AG10803 (cell line): ENCODE results near the gene RAB27A.
"Not testable (repeated sequence)": the region's sequence is repeated elsewhere in the genome, so short reads cannot be mapped to it uniquely, and the experiment has no call there.

ENCODE experiments used
- DNase-seq: peaks from one replicate; pipeline ENCODE4 v3.0.0; 2010; ENCODE audit warnings: low read depth
- H3K4me3 ChIP-seq: 2 replicates; pipeline ENCODE4 v1.5.1; 2011; ENCODE audit warnings: mild to moderate bottlenecking, low read length, control low read depth
- TF ChIP-seq, protein P1 (sequence below): conservative IDR thresholded peaks from 2 replicates; pipeline ENCODE4 v1.5.1; 2011; ENCODE audit warnings: mild to moderate bottlenecking, low read length, control low read depth, inconsistent platforms

The RAB27A gene

DNA sequence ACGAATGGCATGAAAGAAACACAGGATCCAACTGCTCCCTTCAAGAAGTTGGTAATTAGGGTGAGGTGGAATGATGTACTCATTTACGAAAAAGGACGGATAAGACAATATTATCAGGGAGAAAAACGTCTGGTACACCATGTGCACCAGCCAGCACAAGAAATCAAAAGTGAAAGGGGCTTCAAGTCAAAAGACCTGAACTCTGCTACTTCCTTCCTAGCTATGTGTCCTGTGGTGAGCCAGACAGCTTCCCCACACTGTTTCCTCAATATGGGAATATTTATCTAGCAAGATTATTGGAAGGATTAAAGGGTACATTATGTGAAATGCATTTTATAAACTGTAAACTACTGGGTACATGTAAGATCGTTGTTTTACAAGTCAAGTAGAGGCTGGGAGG is 33.9 kb downstream of the RAB27A start:
- no peak overlapping the region for H3K4me3 ChIP-seq

DNA sequence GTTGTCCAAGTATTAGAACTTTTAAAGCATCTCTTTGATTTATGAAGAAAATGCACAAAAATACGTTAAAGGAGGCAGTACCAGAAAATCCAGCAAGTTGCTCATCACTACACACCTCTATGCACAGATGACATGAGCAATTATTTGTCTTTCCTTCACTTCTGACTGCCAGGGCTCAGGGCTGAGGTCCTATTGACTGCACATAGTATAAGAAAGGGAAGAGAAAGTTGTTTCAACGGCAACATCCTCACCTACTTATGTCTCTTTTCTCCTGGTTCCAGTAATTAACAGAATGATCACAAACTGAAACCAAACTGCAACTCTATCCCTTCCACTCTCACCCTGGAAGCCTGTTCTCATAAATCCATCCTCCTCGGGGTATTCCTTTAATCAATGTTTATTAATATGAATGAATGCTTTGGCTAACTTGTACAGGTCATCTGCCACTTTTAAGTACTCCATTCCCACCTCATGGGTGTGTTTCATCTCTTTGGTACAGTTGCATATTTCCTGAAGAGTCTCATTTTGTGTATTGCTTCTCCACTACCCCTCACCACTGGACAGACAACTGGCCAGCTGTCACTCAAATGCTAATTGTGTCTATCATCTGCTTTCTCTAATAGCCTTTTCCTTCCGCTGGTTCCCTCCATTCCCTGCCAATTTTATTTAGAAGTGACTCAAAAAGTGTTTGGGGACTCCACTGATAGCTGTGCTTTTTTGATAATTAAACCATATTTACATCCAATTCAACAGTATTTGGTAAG is 34.5 kb downstream of the RAB27A start:
- no peak overlapping the region for H3K4me3 ChIP-seq
- DNase-seq: no peak
- TF ChIP-seq, protein P1, sequence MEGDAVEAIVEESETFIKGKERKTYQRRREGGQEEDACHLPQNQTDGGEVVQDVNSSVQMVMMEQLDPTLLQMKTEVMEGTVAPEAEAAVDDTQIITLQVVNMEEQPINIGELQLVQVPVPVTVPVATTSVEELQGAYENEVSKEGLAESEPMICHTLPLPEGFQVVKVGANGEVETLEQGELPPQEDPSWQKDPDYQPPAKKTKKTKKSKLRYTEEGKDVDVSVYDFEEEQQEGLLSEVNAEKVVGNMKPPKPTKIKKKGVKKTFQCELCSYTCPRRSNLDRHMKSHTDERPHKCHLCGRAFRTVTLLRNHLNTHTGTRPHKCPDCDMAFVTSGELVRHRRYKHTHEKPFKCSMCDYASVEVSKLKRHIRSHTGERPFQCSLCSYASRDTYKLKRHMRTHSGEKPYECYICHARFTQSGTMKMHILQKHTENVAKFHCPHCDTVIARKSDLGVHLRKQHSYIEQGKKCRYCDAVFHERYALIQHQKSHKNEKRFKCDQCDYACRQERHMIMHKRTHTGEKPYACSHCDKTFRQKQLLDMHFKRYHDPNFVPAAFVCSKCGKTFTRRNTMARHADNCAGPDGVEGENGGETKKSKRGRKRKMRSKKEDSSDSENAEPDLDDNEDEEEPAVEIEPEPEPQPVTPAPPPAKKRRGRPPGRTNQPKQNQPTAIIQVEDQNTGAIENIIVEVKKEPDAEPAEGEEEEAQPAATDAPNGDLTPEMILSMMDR: no peak

More for the DNA sequence above, 33.9 kb downstream of the RAB27A start:
- no peak for DNase-seq
- TF ChIP-seq, protein P1: no peak

DNA sequence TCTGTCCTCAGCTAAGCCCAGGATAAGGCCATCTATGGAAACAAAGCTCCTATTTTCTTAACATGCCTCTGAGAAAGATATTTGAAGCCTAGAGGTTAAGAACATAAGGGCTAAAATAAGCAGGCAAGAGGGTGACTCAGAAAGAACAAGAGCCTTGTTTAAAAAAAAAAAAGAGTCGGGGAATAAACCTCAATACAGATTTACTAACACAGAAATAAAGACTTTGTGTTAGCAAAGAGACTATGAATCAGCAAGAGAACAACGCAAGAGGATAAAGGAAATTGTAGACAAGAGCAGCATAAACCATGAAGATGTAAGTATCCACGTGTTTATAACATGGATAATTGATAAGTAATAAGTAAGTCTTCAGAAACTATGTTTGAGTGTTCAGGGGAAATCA is 36.0 kb downstream of the RAB27A start:
- DNase-seq: peak; percentile 59
- TF ChIP-seq, protein P1: no peak
- no peak overlapping the region for H3K4me3 ChIP-seq

DNA sequence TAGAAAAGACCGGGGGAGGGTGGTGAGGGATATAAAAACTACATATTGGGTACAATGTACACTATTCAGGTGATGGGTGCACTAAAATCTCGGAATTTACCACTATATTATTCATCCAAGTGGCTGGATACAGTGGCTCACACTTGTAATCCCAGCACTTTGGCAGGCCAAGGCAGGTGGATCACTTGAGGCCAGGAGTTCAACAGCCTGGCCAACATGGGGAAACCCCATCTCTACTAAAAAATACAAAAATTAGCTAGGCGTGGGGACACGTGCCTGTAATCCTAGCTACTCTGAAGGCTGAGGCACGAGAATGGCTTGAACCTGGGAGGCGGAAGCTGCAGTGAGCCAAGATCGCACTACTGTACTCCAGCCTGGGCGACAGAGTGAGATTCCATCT is 37.4 kb downstream of the RAB27A start:
- DNase-seq, H3K4me3 ChIP-seq: not testable (repeated sequence)

DNA sequence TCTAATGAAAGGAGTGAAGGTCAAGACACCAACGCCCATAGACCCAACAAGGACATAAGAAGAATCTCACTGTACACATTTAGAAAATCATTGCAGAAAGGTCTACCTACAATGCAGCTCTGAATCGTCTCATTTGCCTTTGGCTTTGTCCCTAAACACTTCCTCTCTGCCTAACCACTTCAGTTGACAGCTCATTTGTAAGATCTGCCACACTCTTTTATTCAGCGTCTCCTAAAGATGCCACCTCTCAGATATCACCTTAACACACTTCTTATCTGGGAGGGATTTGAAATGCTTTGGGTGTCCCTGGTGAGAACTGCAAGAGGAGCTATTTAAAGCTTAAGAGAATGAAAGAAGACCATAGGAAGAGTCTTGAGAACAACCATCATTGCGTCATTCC is 38.7 kb downstream of the RAB27A start:
- TF ChIP-seq, protein P1: no peak
- no peak for DNase-seq
- no peak overlapping the region for H3K4me3 ChIP-seq

DNA sequence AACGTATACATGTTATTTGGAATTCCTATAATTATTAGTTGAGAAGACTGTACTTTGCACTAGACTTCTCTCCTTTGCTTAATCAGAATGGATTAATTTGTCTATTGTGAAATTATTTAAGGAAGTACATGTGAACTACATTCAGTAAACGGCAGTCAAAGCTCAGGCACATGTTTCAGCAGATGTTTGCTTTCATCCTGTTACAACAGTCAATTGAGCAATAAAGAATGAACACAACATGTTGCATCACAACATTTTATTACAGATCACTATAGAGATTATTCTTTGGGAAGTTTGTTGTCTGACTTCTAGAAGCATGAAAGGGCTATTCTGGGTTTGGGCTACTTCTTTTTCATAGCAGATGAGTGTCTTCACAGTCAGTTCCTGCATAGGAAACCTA is 39.2 kb downstream of the RAB27A start:
- TF ChIP-seq, protein P1: no peak
- no peak overlapping the region for H3K4me3 ChIP-seq
- DNase-seq: peak; percentile 97

DNA sequence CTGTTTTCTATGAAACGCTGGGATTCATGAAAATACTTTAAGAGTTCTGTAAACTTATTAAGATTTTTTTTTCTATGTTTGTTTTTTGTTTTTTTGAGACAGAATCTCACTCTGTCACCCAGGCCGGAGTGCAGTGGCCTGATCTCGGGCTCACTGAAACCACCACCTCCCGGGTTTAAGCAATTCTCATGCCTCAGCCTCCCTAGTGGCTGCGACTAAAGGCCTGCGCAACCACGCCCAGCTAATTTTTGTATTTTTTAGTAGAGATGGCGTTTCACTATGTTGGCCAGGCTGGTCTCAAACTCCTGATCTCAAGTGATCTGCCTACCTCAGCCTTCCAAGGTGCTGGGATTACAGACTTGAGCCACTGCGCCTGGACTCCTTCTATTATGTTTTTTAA is 39.7 kb downstream of the RAB27A start:
- not testable (repeated sequence) for H3K4me3 ChIP-seq, DNase-seq

DNA sequence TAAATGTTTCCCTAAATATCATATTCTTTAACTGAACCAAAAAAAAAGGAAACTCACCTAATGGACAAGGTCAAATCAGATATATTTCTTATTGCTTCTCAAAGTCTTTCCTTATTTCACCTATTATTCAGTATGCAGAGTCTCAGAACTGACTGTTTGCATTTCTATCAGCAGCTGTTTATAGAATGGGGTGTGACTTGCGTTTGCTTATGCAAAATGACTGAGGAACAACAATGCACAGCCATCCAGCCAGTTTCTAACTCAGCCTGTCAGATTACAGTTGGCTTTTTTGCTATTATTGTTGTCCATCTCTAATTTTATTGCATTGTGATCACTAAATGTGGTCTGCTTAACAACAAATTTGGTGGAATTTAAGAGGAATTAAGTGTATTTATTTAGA is 40.7 kb downstream of the RAB27A start:
- DNase-seq: no peak
- no peak overlapping the region for H3K4me3 ChIP-seq
- TF ChIP-seq, protein P1: no peak
